Prostate gland (tissue), 2 donors: ENCODE results near the gene KRTAP12-1. TPM values are rescaled to one million over a fixed set of nuclear protein-coding genes. Genes with fewer than 3 reads are reported as not detected.

Source experiments
- DNase-seq: peaks from one replicate; pipeline ENCODE4 v3.0.0-alpha.2; 2019; ENCODE audit warnings: low spot score
- H3K27ac ChIP-seq, 2 donors: fragments of 200-600 bp; sonication (generic); 2 replicates each; pipeline ENCODE4 v1.5.1; 2017 to 2019
- H3K27me3 ChIP-seq: fragments of 200-600 bp; sonication (generic); replicated peaks from 2 replicates; pipeline ENCODE4 v1.5.1; 2019; ENCODE audit not compliant: insufficient read depth
- H3K36me3 ChIP-seq, 2 donors: fragments of 200-600 bp; sonication (generic); 1 replicate in 1 of 2; 2 replicates in 1 of 2; pipeline versions ENCODE4 v1.5.1 to v1.8.1; 2017 to 2019
- H3K4me1 ChIP-seq: fragments of 200-600 bp; sonication (generic); replicated peaks from 2 replicates; pipeline ENCODE4 v1.5.1; 2019
- H3K4me3 ChIP-seq, 2 donors: fragments of 200-600 bp; sonication (generic); 2 replicates each; pipeline ENCODE4 v1.5.1; 2017 to 2019
- H3K9me3 ChIP-seq: fragments of 200-600 bp; sonication (generic); 2 replicates; pipeline ENCODE4 v1.5.1; 2017
- POLR2A ChIP-seq: fragments of 450-650 bp; IDR thresholded peaks from one replicate; pipeline ENCODE4 v1.6.1; 2016; ENCODE audit warnings: antibody characterized with exemption, mild to moderate bottlenecking
- POLR2AphosphoS5 ChIP-seq: sonication (generic); formaldehyde crosslinking; IDR thresholded peaks from one replicate; pipeline ENCODE4 v1.6.1; 2017; ENCODE audit warnings: antibody characterized with exemption
- WGBS: methylation state at CpG from one replicate; pipeline ENCODE4 v1.1.5; 2018; 5-methylcytosine and 5-hydroxymethylcytosine counted together
- intact Hi-C: fragments of 100-400 bp; cut with DNase I; formaldehyde crosslinking; loops from one replicate; pipeline ENCODE4 v1.14.2; 2022
- total RNA-seq, 2 donors: library from RNA; depleted of rRNA; stranded (reverse); fragments of >200 nt; gene quantifications; one replicate each; pipeline ENCODE4 v1.1.0, GENCODE V29; 2016
- TF ChIP-seq, protein P1 (sequence below), 4 experiments: fragments of 200-600 bp in 2 of 4; fragments of 450-650 bp in 2 of 4; sonication (generic) in 2 of 4; IDR thresholded peaks; 1 replicate in 3 of 4; 2 replicates in 1 of 4; pipeline ENCODE4 v1.5.1; 2016 to 2019; ENCODE audit warnings: antibody characterized with exemption in 4 of 4, mild to moderate bottlenecking in 2 of 4, moderate library complexity in 2 of 4

KRTAP12-1 gene
- total RNA-seq, 2 donors from 2014 or later, result not detected

DNA sequence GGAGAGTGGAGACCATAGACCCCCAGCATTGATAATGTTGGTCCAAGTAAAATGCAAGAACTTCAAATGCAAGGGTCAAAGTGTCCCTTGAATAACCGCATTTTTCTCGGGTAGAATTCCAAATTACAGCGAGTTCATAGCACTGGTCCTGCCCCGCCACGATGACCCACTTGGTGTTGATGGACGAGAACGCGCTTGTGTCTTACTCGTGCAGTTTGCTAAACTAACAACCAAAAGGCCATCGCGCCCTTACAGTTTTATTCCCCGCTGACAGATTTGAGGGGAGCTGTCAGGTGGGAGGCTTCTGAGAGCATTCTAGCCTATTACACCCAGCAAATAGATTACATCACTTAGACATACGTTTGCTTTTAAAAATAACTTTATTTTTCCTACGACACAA is 46.8 kb upstream of the KRTAP12-1 start:
- Histone ChIP-seq H3K4me1 (no peaks in the 10 kb centered on the region), H3K4me3 (no peak overlapping the region), H3K9me3 (no peaks in the 10 kb centered on the region), H3K27me3 (peaks cover 8% of the 10 kb centered on the region), H3K36me3 (no peaks in the 10 kb centered on the region), H3K27ac (no peak overlapping the region)
- DNase-seq, result no peak
- intact Hi-C loops, result no loop called here
- TF ChIP-seq POLR2AphosphoS5 (no peak), POLR2A (no peak)
- TF ChIP-seq, protein P1, sequence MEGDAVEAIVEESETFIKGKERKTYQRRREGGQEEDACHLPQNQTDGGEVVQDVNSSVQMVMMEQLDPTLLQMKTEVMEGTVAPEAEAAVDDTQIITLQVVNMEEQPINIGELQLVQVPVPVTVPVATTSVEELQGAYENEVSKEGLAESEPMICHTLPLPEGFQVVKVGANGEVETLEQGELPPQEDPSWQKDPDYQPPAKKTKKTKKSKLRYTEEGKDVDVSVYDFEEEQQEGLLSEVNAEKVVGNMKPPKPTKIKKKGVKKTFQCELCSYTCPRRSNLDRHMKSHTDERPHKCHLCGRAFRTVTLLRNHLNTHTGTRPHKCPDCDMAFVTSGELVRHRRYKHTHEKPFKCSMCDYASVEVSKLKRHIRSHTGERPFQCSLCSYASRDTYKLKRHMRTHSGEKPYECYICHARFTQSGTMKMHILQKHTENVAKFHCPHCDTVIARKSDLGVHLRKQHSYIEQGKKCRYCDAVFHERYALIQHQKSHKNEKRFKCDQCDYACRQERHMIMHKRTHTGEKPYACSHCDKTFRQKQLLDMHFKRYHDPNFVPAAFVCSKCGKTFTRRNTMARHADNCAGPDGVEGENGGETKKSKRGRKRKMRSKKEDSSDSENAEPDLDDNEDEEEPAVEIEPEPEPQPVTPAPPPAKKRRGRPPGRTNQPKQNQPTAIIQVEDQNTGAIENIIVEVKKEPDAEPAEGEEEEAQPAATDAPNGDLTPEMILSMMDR (IDR thresholded peaks at IDR 0.05), result no peak
- 86% methylated on average over 14 of the region's 14 CpGs for WGBS

- no peak for DNase-seq
- 81% methylated on average over 9 of the region's 9 CpGs for WGBS
- intact Hi-C loops, result no loop called here
- Histone ChIP-seq H3K36me3 (no peaks in the 10 kb centered on the region), H3K27ac (no peak overlapping the region), H3K4me3 (no peak overlapping the region), H3K9me3 (no peaks in the 10 kb centered on the region), H3K4me1 (no peaks in the 10 kb centered on the region), H3K27me3 (peaks cover 15% of the 10 kb centered on the region)
- TF ChIP-seq, protein P1 (IDR thresholded peaks at IDR 0.05), result no peak
- TF ChIP-seq POLR2AphosphoS5 (no peak), POLR2A (no peak)
Measured at GRCh38 chr21:44727757-44728156, 45.8 kb upstream of the KRTAP12-1 start.

DNA sequence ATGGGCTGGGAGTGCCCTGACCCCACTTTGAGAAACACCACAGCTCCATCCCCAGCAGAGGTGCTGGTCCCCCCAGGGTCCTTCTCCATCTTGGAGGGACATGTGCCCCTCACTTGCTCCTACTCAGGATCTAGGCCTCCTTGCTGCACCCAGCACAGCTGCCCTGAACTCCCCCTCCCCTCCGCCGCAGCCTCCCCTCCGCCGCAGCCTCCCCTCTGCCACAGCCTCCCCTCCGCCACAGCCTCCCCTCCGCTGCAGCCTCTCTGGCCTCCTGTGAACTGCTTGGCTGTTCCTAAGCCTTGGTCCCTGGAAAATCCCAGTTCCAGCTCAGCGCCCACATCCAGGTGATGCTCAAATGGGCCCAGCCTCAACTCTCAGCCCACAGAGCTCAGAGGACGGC is 45.4 kb upstream of the KRTAP12-1 start:
- WGBS, result 98% methylated on average over 8 of the region's 8 CpGs
- Histone ChIP-seq H3K4me1 (no peaks in the 10 kb centered on the region), H3K27ac (no peak overlapping the region), H3K27me3 (peaks cover 15% of the 10 kb centered on the region), H3K9me3 (no peaks in the 10 kb centered on the region), H3K36me3 (no peaks in the 10 kb centered on the region), H3K4me3 (no peak overlapping the region)
- intact Hi-C loops, result no loop called here
- no peak for DNase-seq
- TF ChIP-seq, protein P1 (IDR thresholded peaks at IDR 0.05), result no peak
- no peak for TF ChIP-seq POLR2A

GRCh38 chr21:44726826-44727225 is 44.9 kb upstream of the KRTAP12-1 start:
- intact Hi-C loops, result no loop called here
- TF ChIP-seq, protein P1 (IDR thresholded peaks at IDR 0.05), result no peak
- TF ChIP-seq POLR2AphosphoS5 (no peak), POLR2A (no peak)

GRCh38 chr21:44724926-44725325 is 43.0 kb upstream of the KRTAP12-1 start:
- Histone ChIP-seq H3K4me3 (no peak overlapping the region), H3K27ac (no peak overlapping the region), H3K36me3 (no peaks in the 10 kb centered on the region), H3K27me3 (peaks cover 15% of the 10 kb centered on the region), H3K4me1 (no peaks in the 10 kb centered on the region), H3K9me3 (no peaks in the 10 kb centered on the region)
- TF ChIP-seq POLR2AphosphoS5 (no peak), POLR2A (no peak)
- TF ChIP-seq, protein P1 (IDR thresholded peaks at IDR 0.05), result no peak
- intact Hi-C loops, result no loop called here
- DNase-seq, result no peak
- WGBS, result 86% methylated on average over 14 of the region's 14 CpGs

More at GRCh38 chr21:44726826-44727225, 44.9 kb upstream of the KRTAP12-1 start:
- DNase-seq, result no peak
- Histone ChIP-seq H3K36me3 (no peaks in the 10 kb centered on the region), H3K4me3 (no peak overlapping the region), H3K4me1 (no peaks in the 10 kb centered on the region), H3K27ac (no peak overlapping the region), H3K27me3 (peaks cover 15% of the 10 kb centered on the region), H3K9me3 (no peaks in the 10 kb centered on the region)
- 80% methylated on average over 6 of the region's 6 CpGs for WGBS
